Measurements from ENCODE around the gene AP5Z1.
A peak's percentile ranks its signal among the peaks of the same experiment; 100 is the strongest.

DNA sequence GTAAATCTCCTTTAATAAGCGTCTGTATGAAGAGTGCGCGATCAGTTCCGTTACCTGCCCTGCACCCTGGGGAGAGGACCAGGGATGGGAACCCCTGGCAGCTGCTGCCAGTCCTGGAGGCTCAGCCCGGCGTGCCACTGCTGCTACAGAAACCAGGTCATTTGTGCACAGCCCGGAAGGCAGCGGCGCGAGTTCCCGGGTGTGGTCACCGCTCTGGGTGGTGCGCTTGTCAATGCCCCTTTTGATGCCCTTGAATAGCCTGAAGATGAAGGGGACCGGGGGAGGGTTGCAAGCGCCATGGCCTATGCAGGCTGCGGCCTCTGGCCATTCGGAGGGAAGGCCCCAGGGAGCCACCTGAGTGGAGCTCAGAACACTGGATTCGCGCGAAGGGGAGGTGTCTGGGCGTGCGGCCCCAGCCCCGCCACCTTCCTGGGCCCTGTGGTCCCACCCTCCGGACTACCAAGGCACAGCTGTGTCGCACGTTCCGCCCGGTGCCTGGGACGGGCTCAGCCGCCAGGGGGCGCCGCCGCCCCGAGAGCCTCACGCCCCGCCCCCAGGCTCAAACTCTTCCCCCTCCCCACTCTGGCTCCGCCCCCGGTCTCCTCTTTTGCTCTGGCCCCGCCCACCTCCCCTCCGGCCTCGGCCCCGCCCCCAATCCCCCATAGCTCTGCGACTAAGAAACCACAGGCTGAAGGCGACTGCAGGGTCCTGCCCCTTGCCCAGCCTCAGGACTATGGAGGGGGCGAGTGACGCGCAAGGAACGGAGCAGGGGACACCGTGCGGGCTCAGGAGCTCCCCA lies 16.5 kb downstream of the AP5Z1 start:
- no peak for TF ChIP-seq POLR2A (IDR thresholded peaks at IDR 0.05)
- TF ChIP-seq, protein P1, sequence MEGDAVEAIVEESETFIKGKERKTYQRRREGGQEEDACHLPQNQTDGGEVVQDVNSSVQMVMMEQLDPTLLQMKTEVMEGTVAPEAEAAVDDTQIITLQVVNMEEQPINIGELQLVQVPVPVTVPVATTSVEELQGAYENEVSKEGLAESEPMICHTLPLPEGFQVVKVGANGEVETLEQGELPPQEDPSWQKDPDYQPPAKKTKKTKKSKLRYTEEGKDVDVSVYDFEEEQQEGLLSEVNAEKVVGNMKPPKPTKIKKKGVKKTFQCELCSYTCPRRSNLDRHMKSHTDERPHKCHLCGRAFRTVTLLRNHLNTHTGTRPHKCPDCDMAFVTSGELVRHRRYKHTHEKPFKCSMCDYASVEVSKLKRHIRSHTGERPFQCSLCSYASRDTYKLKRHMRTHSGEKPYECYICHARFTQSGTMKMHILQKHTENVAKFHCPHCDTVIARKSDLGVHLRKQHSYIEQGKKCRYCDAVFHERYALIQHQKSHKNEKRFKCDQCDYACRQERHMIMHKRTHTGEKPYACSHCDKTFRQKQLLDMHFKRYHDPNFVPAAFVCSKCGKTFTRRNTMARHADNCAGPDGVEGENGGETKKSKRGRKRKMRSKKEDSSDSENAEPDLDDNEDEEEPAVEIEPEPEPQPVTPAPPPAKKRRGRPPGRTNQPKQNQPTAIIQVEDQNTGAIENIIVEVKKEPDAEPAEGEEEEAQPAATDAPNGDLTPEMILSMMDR (IDR thresholded peaks at IDR 0.05): peak; percentile 14 to 63 (median 52)
- TF ChIP-seq POLR2AphosphoS5 (IDR thresholded peaks at IDR 0.05): no peak

Data from prostate gland (tissue), 2 donors.